ENCODE data around the gene PES1.
"Not testable (repeated sequence)": the region's sequence is repeated elsewhere in the genome, so short reads cannot be mapped to it uniquely, and the experiment has no call there.

PES1 gene

DNA sequence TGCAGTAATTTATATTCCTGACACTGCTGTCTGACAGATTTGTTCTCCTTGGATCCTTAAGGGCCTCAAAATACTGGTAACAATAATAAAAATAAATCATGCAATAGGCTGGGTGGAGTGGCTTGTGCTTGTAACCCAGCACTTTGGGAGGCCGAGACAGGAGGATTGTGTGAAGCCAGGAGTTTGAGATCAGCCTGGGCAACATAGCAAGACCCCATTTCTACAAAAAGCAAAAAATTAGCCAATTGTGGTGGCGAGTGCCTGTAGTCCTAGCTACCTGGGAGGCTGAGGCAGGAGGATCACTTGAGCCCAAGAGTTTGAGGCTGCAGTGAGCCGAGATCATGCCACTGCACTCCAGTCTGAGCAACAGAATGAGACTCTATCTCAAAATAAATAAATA lies 39.9 kb downstream of the PES1 start:
- DNase-seq = not testable (repeated sequence)

GRCh38 chr22:30547188-30547587 lies 44.5 kb downstream of the PES1 start:
- DNase-seq = no peak

- DNase-seq = no peak
Measured at GRCh38 chr22:30546616-30547015, 45.1 kb downstream of the PES1 start, which contains the start of gene SEC14L6. Gene SEC14L6 (minus strand): TSS chr22:30546741. CDS start chr22:30546682, 59 bp downstream.

- no peak for DNase-seq
Measured at GRCh38 chr22:30542811-30543188, 48.9 kb downstream of the PES1 start.

- DNase-seq = no peak
Measured at GRCh38 chr22:30541961-30542810, 49.5 kb downstream of the PES1 start.

GRCh38 chr22:30541511-30541910 lies 50.2 kb downstream of the PES1 start:
- not testable (repeated sequence) for DNase-seq

DNA sequence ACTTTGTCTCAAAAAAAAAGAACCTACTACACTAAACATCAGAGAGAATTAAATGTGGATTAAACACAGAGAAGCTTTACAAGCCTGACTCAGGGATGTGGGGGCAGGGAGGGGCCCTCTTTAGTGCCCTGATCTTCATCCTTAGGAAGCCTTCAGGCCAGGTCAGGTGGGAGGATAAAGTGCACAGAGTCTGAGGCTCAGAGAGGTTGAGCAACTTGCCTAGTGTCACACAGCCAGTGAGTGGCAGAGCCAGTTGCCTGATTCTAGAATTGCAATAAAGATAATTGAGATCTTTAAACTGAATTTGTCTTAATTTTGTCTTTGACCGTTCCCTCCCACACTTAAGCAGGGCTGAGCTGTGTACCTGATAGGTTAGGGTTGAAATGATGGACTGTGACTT lies 52.3 kb downstream of the PES1 start:
- DNase-seq = no peak

- DNase-seq = no peak
Measured at GRCh38 chr22:30538280-30538679, 53.4 kb downstream of the PES1 start.

DNA sequence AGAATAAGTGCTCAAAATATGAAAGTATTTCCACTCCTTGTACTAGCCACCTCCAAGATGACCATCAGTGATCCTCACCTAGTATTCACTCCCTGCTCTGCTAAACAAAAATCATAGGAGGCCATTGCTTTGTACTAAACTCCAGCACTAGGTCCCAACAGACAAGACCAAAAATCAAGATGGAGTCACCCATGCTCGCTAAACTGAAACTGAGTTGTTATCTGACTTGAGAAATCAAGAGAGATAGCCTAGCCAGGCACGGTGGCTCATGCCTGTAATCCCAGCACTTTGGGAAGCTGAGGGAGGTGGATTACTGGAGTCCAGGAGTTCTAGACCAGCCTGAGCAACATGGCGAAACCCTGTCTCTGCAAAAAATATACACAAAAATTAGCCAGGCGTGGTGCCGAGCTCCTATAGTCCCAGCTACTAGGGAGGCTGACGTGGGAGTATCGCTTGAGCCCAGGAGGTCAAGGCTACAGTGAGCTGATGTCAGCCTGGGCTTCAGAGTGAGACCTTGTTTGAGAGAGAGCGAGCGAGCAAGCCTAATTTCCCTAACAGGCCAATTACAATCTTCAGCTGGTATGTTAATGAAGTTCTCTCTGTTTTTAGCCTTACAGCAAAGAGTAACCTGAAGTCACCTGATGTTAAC lies 54.5 kb downstream of the PES1 start:
- no peak for DNase-seq

DNA sequence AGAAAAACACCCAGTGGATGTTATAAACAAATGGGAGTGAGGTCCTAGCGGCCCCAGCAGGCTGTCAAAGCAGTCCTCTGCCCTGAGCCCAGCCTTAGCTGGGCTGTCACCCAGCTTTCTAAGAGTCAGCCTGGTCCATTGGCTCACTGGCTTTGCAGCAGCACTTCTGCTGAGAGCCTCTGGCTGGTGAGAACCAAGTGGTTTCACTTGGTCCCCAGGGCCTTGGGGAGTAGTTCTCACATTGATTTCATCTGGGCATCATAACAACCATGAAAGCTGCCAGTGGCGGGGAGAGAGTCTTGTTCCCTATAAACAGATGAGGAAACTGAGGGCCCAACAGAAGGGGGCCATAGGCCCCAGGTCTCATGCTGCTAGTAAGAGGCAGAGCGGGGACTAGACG lies 56.5 kb downstream of the PES1 start:
- DNase-seq = no peak

DNA sequence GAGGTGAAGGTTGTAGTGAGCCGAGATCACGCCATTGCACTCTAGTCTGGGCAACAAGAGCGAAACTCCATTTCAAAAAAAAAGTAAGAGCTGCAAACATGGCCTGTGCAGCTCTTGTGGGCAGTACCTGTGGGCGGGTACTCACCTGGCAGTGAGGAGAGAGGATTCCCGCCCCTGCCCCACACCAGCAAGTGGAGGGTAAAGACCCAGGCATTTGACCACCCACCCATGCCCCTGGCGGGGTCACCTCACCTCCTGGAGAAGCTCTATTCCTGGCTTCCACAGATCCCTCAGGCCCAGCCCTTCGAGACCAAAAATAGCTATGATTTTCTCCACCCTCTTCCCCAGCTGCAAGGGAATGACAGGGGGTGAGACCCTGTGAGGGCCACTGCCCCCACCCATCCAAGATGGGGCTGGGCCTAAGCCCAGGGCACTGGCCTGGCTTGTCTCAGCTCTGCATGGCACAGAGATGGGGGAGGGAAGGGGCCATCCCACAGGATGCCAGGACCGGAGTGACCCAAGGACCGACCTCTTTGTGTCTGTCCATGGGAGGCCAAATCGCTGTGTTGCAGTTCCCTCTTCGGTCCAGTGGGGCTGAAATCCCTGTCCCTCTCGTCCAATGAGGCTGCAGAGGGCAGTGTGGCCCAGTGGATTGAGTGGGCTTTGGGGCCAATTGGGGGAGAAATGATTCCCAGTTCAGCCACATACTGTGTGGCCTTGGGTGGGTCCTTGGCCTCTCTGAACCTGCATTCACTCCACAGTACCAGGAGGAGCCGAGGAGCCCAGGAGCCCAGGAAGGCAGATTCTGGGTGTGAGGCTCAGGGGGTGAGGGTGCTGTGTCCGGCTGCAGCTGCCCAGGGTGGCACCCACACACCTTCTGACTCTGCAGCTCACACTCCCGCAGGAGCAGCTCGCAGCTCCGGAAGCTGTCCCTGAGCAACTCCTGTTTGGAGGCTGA lies 59.8 kb downstream of the PES1 start:
- no peak for DNase-seq

- DNase-seq = no peak
Measured at GRCh38 chr22:30526656-30527055, 65.1 kb downstream of the PES1 start.

All from stimulated activated CD4-positive, alpha-beta T cell treated with anti-CD3 and anti-CD28 coated beads, Interleukin-4, amount 100 ng/mL, for 1 hour (primary cell).